Stomach (tissue), 9 donors: ENCODE data around the gene CXADR. TPM values are rescaled to one million over a fixed set of nuclear protein-coding genes. Genes with fewer than 3 reads are reported as not detected.

Experiments used
- DNase-seq, 2 donors: peaks; one replicate each; pipeline versions ENCODE4 v3.0.0 to v3.0.0-alpha.2; 2013 to 2019
- H3K27ac ChIP-seq, 5 donors: fragments of 200-600 bp in 4 of 5; sonication (generic) in 4 of 5; one replicate each; pipeline ENCODE4 v1.5.1; 2013 to 2019; ENCODE audit warnings: mild to moderate bottlenecking in 1 of 5, moderate library complexity in 1 of 5
- H3K27me3 ChIP-seq, 3 donors: fragments of 200-600 bp; sonication (generic); one replicate each; pipeline ENCODE4 v1.5.1; 2017 to 2019; ENCODE audit warnings: mixed run types in 1 of 3
- H3K36me3 ChIP-seq, 4 donors: fragments of 200-600 bp; sonication (generic); 1 replicate in 3 of 4; 2 replicates in 1 of 4; pipeline ENCODE4 v1.5.1; 2016 to 2019
- H3K4me1 ChIP-seq, 4 donors: fragments of 200-600 bp; sonication (generic); one replicate each; pipeline ENCODE4 v1.5.1; 2016 to 2019
- H3K4me3 ChIP-seq, 4 donors: fragments of 200-600 bp; sonication (generic) in 3 of 4; one replicate each; pipeline ENCODE4 v1.5.1; 2016 to 2019; ENCODE audit warnings: mild to moderate bottlenecking in 1 of 4
- H3K9me3 ChIP-seq, 4 donors: fragments of 200-600 bp; sonication (generic); one replicate each; pipeline ENCODE4 v1.5.1; 2016 to 2019
- EP300 ChIP-seq: sonication (generic); formaldehyde crosslinking; IDR thresholded peaks from one replicate; pipeline ENCODE4 v1.6.1; 2017; ENCODE audit warnings: antibody characterized with exemption
- POLR2A ChIP-seq, 4 donors: fragments of 450-650 bp; IDR thresholded peaks; one replicate each; pipeline ENCODE4 v1.6.1; 2016; ENCODE audit warnings: antibody characterized with exemption in 4 of 4, control low read depth in 2 of 4, mild to moderate bottlenecking in 1 of 4, moderate library complexity in 1 of 4
- POLR2AphosphoS5 ChIP-seq, 3 donors: sonication (generic); formaldehyde crosslinking; IDR thresholded peaks; one replicate each; pipeline ENCODE4 v1.6.1; 2016; ENCODE audit warnings: antibody characterized with exemption in 3 of 3
- WGBS, 5 donors: extraction: QIAGEN DNeasy Blood & Tissue Kit in 3 of 5; methylation state at CpG; one replicate each; pipeline versions ENCODE4 v1.1.5 to v1.1.7; 2013 to 2018; 5-methylcytosine and 5-hydroxymethylcytosine counted together
- intact Hi-C: fragments of 100-400 bp; cut with DNase I; formaldehyde crosslinking; loops from one replicate; pipeline ENCODE4 v1.15.1; 2023; ENCODE audit warnings: low total_unique reads
- polyA plus RNA-seq, 3 donors: library from polyadenylated mRNA; stranded (reverse); fragments of 200-250 nt; gene quantifications; one replicate each; pipeline ENCODE4 v1.2.3, GENCODE V29; 2013
- small RNA-seq, 4 donors: library from RNA; depleted of rRNA; stranded (forward); fragments of <200 nt; gene quantifications; one replicate each; pipeline ENCODE3, GENCODE V24; 2016
- total RNA-seq, 5 donors: library from RNA; depleted of rRNA; stranded (reverse); fragments of >200 nt; gene quantifications; one replicate each; pipeline versions ENCODE4 v1.1.0 to v1.2.3, GENCODE V29; 2014 to 2016
- TF ChIP-seq, protein P1 (sequence below), 7 experiments: fragments of 450-650 bp in 4 of 7; fragments of 200-600 bp in 3 of 7; sonication (generic) in 3 of 7; IDR thresholded peaks; one replicate each; pipeline ENCODE4 v1.5.1; 2016 to 2019; ENCODE audit warnings: antibody characterized with exemption in 7 of 7, control low read depth in 2 of 7, mild to moderate bottlenecking in 1 of 7
- donor health status: healthy with polysubstance abuse.
- donor health status: Bipolar disorder and iron deficiency.
- donor health status: healthy.

CXADR gene
- total and polyA plus RNA-seq, 8 donors = 2.3 to 174 (median 23.7) TPM

DNA sequence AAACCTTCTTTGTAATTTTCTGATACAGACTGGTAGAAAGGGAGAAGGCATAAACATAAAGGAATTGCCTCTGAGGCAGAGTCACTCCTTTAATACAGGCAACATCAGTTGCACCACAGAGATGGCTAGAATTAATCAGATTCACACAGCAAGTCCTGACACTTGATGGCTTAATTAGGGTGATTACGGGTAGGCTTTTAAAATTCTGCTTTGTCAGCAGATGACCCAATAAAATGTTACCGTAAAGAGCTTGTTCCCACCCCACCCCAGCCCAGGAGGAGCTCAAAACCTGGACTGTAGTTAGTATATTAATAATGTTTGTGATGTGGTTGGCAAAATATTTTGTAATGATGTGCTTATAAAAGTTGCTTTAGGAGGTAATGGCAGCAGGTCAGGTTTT, 109.2 kb downstream of the CXADR start:
- TF ChIP-seq POLR2A (IDR thresholded peaks at IDR 0.05) (no peak), POLR2AphosphoS5 (IDR thresholded peaks at IDR 0.05) (no peak), EP300 (no peak)
- TF ChIP-seq, protein P1, sequence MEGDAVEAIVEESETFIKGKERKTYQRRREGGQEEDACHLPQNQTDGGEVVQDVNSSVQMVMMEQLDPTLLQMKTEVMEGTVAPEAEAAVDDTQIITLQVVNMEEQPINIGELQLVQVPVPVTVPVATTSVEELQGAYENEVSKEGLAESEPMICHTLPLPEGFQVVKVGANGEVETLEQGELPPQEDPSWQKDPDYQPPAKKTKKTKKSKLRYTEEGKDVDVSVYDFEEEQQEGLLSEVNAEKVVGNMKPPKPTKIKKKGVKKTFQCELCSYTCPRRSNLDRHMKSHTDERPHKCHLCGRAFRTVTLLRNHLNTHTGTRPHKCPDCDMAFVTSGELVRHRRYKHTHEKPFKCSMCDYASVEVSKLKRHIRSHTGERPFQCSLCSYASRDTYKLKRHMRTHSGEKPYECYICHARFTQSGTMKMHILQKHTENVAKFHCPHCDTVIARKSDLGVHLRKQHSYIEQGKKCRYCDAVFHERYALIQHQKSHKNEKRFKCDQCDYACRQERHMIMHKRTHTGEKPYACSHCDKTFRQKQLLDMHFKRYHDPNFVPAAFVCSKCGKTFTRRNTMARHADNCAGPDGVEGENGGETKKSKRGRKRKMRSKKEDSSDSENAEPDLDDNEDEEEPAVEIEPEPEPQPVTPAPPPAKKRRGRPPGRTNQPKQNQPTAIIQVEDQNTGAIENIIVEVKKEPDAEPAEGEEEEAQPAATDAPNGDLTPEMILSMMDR (IDR thresholded peaks at IDR 0.05) = no peak
- no peaks in the 10 kb centered on the region for H3K27me3 ChIP-seq
- 79 to 87% (median 83%) methylated on average over 2 of the region's 2 CpGs for WGBS, 5 donors
- no peak overlapping the region for H3K4me3 ChIP-seq
- no peaks in the 10 kb centered on the region for H3K36me3 ChIP-seq
- H3K27ac ChIP-seq = no peak overlapping the region
- H3K9me3 ChIP-seq = no peaks in the 10 kb centered on the region
- intact Hi-C loops = no loop called here
- H3K4me1 ChIP-seq = no peaks in the 10 kb centered on the region
- DNase-seq = no peak

DNA sequence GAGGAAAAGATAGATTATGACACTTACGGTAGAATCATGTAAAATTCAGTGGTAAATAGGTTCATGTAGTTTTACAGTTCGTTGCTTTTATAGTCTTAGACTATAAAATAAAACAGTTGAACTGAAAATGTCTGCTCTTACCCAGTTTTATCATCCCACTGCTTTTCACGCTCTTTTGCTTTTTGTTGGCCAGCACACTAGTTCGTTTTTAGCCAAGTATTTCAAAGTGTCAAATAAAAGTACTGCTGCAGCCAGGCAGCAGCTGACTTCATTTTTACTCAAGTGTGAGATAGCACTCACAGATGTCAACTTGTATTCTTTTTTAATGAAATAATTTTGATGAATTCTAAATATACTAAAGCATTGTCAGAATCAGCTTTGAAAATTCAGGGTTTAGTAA, 118.4 kb downstream of the CXADR start:
- intact Hi-C loops = no loop called here
- H3K9me3 ChIP-seq = no peaks in the 10 kb centered on the region
- WGBS, 5 donors = 63 to 80% (median 74%) methylated on average over 4 of the region's 4 CpGs

DNA sequence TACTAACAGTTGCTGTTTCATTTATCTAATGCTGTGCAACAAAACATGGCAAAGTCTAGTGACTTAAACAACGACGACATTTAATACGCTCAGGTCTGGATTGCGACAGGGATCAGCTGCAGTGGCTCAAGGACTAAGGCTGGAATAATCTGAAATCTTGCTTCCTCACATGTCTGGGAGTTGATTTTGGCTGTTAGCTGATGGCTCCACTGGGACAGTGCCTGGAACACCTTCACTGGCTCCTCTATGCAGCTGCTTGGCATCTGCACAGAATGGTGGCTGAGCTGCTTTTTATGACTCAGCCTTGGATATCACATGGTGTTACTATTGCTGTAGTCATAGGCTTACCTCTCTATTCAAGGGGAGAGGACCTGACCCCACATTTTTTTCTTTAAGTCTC, 123.9 kb downstream of the CXADR start:
- H3K9me3 ChIP-seq = peaks cover 0 to 11% (median 1%) of the 10 kb centered on the region in 4 donors
- H3K27me3 ChIP-seq = no peaks in the 10 kb centered on the region
- no peak overlapping the region for H3K27ac ChIP-seq
- no peaks in the 10 kb centered on the region for H3K4me1 ChIP-seq
- H3K4me3 ChIP-seq = no peak overlapping the region
- DNase-seq = no peak
- intact Hi-C loops = no loop called here
- 64 to 96% (median 86%) methylated on average over 4 of the region's 4 CpGs for WGBS, 5 donors
- TF ChIP-seq EP300 (no peak), POLR2A (IDR thresholded peaks at IDR 0.05) (no peak), POLR2AphosphoS5 (IDR thresholded peaks at IDR 0.05) (no peak)
- TF ChIP-seq, protein P1 (IDR thresholded peaks at IDR 0.05) = no peak
- no peaks in the 10 kb centered on the region for H3K36me3 ChIP-seq

More for the DNA sequence above, 118.4 kb downstream of the CXADR start:
- Histone ChIP-seq H3K36me3 (no peaks in the 10 kb centered on the region), H3K4me1 (no peaks in the 10 kb centered on the region), H3K27ac (no peak overlapping the region), H3K27me3 (no peaks in the 10 kb centered on the region), H3K4me3 (no peak overlapping the region)
- peak in 1 of 2 donors; percentile 16 for DNase-seq
- TF ChIP-seq POLR2A (IDR thresholded peaks at IDR 0.05) = no peak
- TF ChIP-seq POLR2AphosphoS5 (IDR thresholded peaks at IDR 0.05) = no peak
- no peak for TF ChIP-seq EP300
- TF ChIP-seq, protein P1 (IDR thresholded peaks at IDR 0.05) = no peak

DNA sequence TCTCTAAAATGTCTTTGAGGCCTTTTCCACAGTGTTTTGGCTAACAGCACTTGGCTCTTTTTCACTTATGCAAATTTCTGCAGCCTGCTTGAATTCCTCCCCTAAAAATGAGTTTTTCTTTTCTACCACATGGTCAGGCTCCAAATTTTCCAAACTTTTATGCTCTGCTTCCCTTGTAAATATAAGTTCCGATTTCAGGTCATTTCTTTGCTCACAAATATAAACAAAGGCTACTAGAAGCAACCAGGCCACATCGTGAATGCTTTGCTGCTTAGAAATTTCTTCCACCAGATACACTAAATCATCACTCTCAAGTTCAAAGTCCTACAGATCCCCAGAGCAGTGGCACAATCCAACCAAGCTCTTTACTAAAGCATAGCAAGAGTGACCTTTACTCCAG, 128.0 kb downstream of the CXADR start:
- Histone ChIP-seq H3K4me3 (no peak overlapping the region), H3K9me3 (peaks cover 0 to 11% (median 1%) of the 10 kb centered on the region in 4 donors), H3K4me1 (no peaks in the 10 kb centered on the region), H3K36me3 (no peaks in the 10 kb centered on the region), H3K27ac (no peak overlapping the region), H3K27me3 (no peaks in the 10 kb centered on the region)
- 68 to 89% (median 84%) methylated on average over 2 of the region's 2 CpGs for WGBS, 5 donors
- no peak for DNase-seq
- TF ChIP-seq, protein P1 (IDR thresholded peaks at IDR 0.05) = no peak
- TF ChIP-seq POLR2A (IDR thresholded peaks at IDR 0.05) = no peak
- intact Hi-C loops = no loop called here

Small RNAs within 50 kb of the gene (small RNA-seq; reads per million reads assigned to genes)
- gene RF00019 (0 reads per million in 4 donors), gene RN7SL163P (0 reads per million in 4 donors), gene RPL39P40 (0 reads per million in 4 donors)

Other genes starting within 250 kb of the CXADR start
- 100 to 1,000 TPM in 1 of 5 donors, 10 to 100 TPM in 4; 15.2 to 110 (median 37.8) TPM for gene BTG3, start 99.9 kb downstream of the CXADR start, total RNA-seq
- 10 to 100 TPM; 23.5 to 28.7 (median 26.6) TPM for gene BTG3, start 99.9 kb downstream of the CXADR start, polyA plus RNA-seq